Heart right ventricle (tissue), 16 donors: Measurements from ENCODE around the gene PDE11A. TPM values are rescaled to one million over a fixed set of nuclear protein-coding genes. Genes with fewer than 3 reads are reported as not detected.
A peak's percentile ranks its signal among the peaks of the same experiment; 100 is the strongest.

ENCODE experiments used
- ATAC-seq, 8 donors: fragments of 200-7000 bp; cut with Tn5 transposase; one replicate each; pipeline ENCODE4 v1.9.1; 2020; ENCODE audit warnings: mild to moderate bottlenecking in 8 of 8, moderate library complexity in 8 of 8, moderate number of reproducible peaks in 1 of 8
- DNase-seq, 2 donors: peaks; one replicate each; pipeline ENCODE4 v3.0.0-alpha.2; 2020
- H3K27ac ChIP-seq, 10 donors: fragments of 200-600 bp; sonication (generic) in 2 of 10; one replicate each; pipeline versions ENCODE4 v1.5.0 to v1.8.0; 2020 to 2022; ENCODE audit warnings: mild to moderate bottlenecking in 3 of 10
- H3K27me3 ChIP-seq, 7 donors: fragments of 200-600 bp; one replicate each; pipeline ENCODE4 v1.8.0; 2021 to 2022; ENCODE audit warnings: mild to moderate bottlenecking in 2 of 7
- H3K36me3 ChIP-seq, 9 donors: fragments of 200-600 bp; sonication (generic) in 1 of 9; one replicate each; pipeline versions ENCODE4 v1.5.0 to v1.8.0; 2020 to 2022; ENCODE audit warnings: mild to moderate bottlenecking in 2 of 9
- H3K4me1 ChIP-seq, 9 donors: fragments of 200-600 bp; sonication (generic) in 1 of 9; one replicate each; pipeline versions ENCODE4 v1.5.0 to v1.8.0; 2020 to 2022; ENCODE audit warnings: mild to moderate bottlenecking in 4 of 9
- H3K4me3 ChIP-seq, 10 donors: fragments of 200-600 bp; sonication (generic) in 2 of 10; one replicate each; pipeline versions ENCODE4 v1.5.0 to v1.8.0; 2020 to 2022; ENCODE audit warnings: mild to moderate bottlenecking in 7 of 10, moderate library complexity in 2 of 10
- H3K9me3 ChIP-seq, 11 donors: fragments of 200-600 bp in 10 of 11; sonication (generic) in 2 of 11; one replicate each; pipeline versions ENCODE4 v1.5.0 to v1.8.0; 2013 to 2022; ENCODE audit warnings: mild to moderate bottlenecking in 2 of 11, control low read depth in 1 of 11, moderate library complexity in 1 of 11
- CTCF ChIP-seq, 9 donors: fragments of 200-600 bp; sonication (generic) in 2 of 9; IDR thresholded peaks; one replicate each; pipeline versions ENCODE4 v1.5.0 to v1.8.0; 2021 to 2022; ENCODE audit warnings: antibody characterized with exemption in 9 of 9, mild to moderate bottlenecking in 5 of 9, moderate library complexity in 1 of 9
- WGBS, 2 donors: extraction: QIAGEN DNeasy Blood & Tissue Kit; methylation state at CpG; one replicate each; pipeline ENCODE4 v1.1.7; 2013; ENCODE audit warnings: inconsistent platforms in 1 of 2; 5-methylcytosine and 5-hydroxymethylcytosine counted together
- intact Hi-C, 10 donors: fragments of 100-400 bp; cut with DNase I; formaldehyde crosslinking; loops; one replicate each; pipeline versions ENCODE4 v1.11.1 to v1.14.2; 2022
- polyA plus RNA-seq, 2 donors: library from polyadenylated mRNA; stranded (reverse); fragments of 200-250 nt; gene quantifications; one replicate each; pipeline ENCODE4 v1.2.3, GENCODE V29; 2013
- total RNA-seq, 10 donors: library from RNA; stranded (reverse); fragmentation: NEBNext Ultra II Directional in 3 of 10; extraction: Animal tissue kit (Norgen Biotek cat#: 25700) in 3 of 10; gene quantifications; one replicate each; pipeline versions ENCODE4 v1.2.1 to v1.2.4, GENCODE V29; 2021 to 2023
- donor health status: Arrhythmogenic right ventricular cardiomyopathy.
- donor health status: ischemic (EF 13 %, LVEDD 7.1; RV severe dilation, severe dysfunction).
- donor health status: healthy with polysubstance abuse.
- donor health status: DM: no; HTN: yes; CAD: no.
- donor health status: DM: no; HTN: no; CAD: no.
- donor health status: ischemic (EF 25% LVEDD 6.9; RV normal size, moderate dysfunction).
- donor health status: ischemic (EF 25% LVEDD 5.7; RV mildly dilated, moderate dysfunction).
- donor health status: healthy.
- donor health status: DM: yes; HTN: yes; CAD: no.
- donor health status: Ischemic cardiomyopathy.
- donor health status: ischemic (EF 35%, LVEDD 5.7; RV mildly dilated, moderate dysfunction).
- donor health status: nonischemic (EF 11% LVEDD 7.7; RV severe dilation, severe dysfunction).
- donor health status: DM: yes; HTN: yes; CAD: no.
- donor health status: PGD.
- donor health status: ischemic (EF 29% LVEDD 5.4; RV normal size, mild dysfunction).
- donor health status: nonischemic (EF 23%, LVEDD 6.1; RV moderate dilation, normal function).

PDE11A gene
- total and polyA plus RNA-seq, 12 donors, result 0.12 to 6.4 (median 1.1) TPM

- no peak for DNase-seq
- peak in 2 of 8 donors; percentile 27 to 65 for ATAC-seq
Observed at GRCh38 chr2:177575358-177575757, 497.2 kb downstream of the PDE11A start.

GRCh38 chr2:177574356-177574755 lies 498.2 kb downstream of the PDE11A start:
- H3K4me3 ChIP-seq, result no peak overlapping the region
- TF ChIP-seq CTCF (IDR thresholded peaks at IDR 0.05), result no peak
- no peaks in the 10 kb centered on the region for H3K36me3 ChIP-seq
- no peak overlapping the region for H3K27ac ChIP-seq
- DNase-seq, result no peak
- H3K27me3 ChIP-seq, result no peaks in the 10 kb centered on the region
- intact Hi-C loops, result no loop called here
- H3K9me3 ChIP-seq, result no peaks in the 10 kb centered on the region
- H3K4me1 ChIP-seq, result no peaks in the 10 kb centered on the region
- no peak for ATAC-seq
- WGBS, 2 donors, result 87 to 89% methylated on average over 7 of the region's 7 CpGs

More at GRCh38 chr2:177575358-177575757, 497.2 kb downstream of the PDE11A start:
- intact Hi-C loops, result no loop called here
- H3K27me3 ChIP-seq, result no peaks in the 10 kb centered on the region
- 48 to 69% methylated on average over 2 of the region's 2 CpGs for WGBS, 2 donors
- TF ChIP-seq CTCF (IDR thresholded peaks at IDR 0.05), result no peak
- no peaks in the 10 kb centered on the region for H3K4me1 ChIP-seq
- H3K4me3 ChIP-seq, result no peak overlapping the region
- H3K27ac ChIP-seq, result no peak overlapping the region
- no peaks in the 10 kb centered on the region for H3K9me3 ChIP-seq
- no peaks in the 10 kb centered on the region for H3K36me3 ChIP-seq

Other genes starting within 250 kb of the PDE11A start
- gene RBM45, start 39.7 kb upstream of the PDE11A start, total RNA-seq, result 10 to 100 TPM in 1 of 10 donors, 1 to 10 TPM in 9; 4.4 to 10.5 (median 5.9) TPM
- 10 to 100 TPM in 1 of 2 donors, 1 to 10 TPM in 1; 5.1 to 13.7 TPM for gene RBM45, start 39.7 kb upstream of the PDE11A start, polyA plus RNA-seq
- gene OSBPL6, start 121.7 kb upstream of the PDE11A start, total RNA-seq, result 1 to 10 TPM; 1.2 to 8.0 (median 5.6) TPM
- 1 to 10 TPM; 1.1 to 1.4 TPM for gene OSBPL6, start 121.7 kb upstream of the PDE11A start, polyA plus RNA-seq